Osteoblast (primary cell): ENCODE results near the gene STOML2. TPM values are rescaled to one million over a fixed set of nuclear protein-coding genes. Genes with fewer than 3 reads are reported as not detected.

Experiments
- DNase-seq: peaks from one replicate; pipeline ENCODE4 v3.0.0; 2011; ENCODE audit warnings: low spot score, mixed read lengths; ENCODE audit not compliant: insufficient read length; ENCODE audit errors: missing footprints
- H2AFZ ChIP-seq: 2 replicates; pipeline ENCODE4 v1.6.0; 2011; ENCODE audit warnings: mild to moderate bottlenecking, low read length
- H3K27ac ChIP-seq: 2 replicates; pipeline ENCODE4 v1.5.1; 2011; ENCODE audit warnings: mild to moderate bottlenecking, low read depth, low read length, moderate library complexity
- H3K27me3 ChIP-seq: 2 replicates; pipeline ENCODE4 v1.6.0; 2012; ENCODE audit warnings: mild to moderate bottlenecking, control low read depth, inconsistent platforms, low read length, moderate library complexity; ENCODE audit not compliant: insufficient read depth
- H3K36me3 ChIP-seq: 2 replicates; pipeline ENCODE4 v1.5.1; 2011; ENCODE audit warnings: mild to moderate bottlenecking, low read length, control low read depth, moderate library complexity; ENCODE audit not compliant: insufficient read depth
- H3K4me1 ChIP-seq: 2 replicates; pipeline ENCODE4 v1.5.1; 2011; ENCODE audit warnings: mild to moderate bottlenecking, low read length, control low read depth, moderate library complexity; ENCODE audit not compliant: insufficient read depth
- H3K4me2 ChIP-seq: 2 replicates; pipeline ENCODE4 v1.6.0; 2011; ENCODE audit warnings: mild to moderate bottlenecking, low read length; ENCODE audit not compliant: insufficient read depth
- H3K4me3 ChIP-seq: fragments of 200-600 bp; sonication (generic); 3 replicates; pipeline ENCODE4 v1.5.1; 2012; ENCODE audit warnings: mild to moderate bottlenecking, low read length, inconsistent platforms; ENCODE audit not compliant: insufficient read depth
- H3K79me2 ChIP-seq: 2 replicates; pipeline ENCODE4 v1.6.0; 2012; ENCODE audit warnings: mild to moderate bottlenecking, low read length, control low read depth, inconsistent platforms; ENCODE audit not compliant: insufficient read depth
- H3K9me3 ChIP-seq: 2 replicates; pipeline ENCODE4 v1.5.1; 2011; ENCODE audit warnings: low read depth, low read length, control low read depth
- H4K20me1 ChIP-seq: 2 replicates; pipeline ENCODE4 v1.6.0; 2012; ENCODE audit warnings: mild to moderate bottlenecking, low read length, control low read depth; ENCODE audit not compliant: insufficient read depth
- CTCF ChIP-seq: IDR thresholded peaks from 2 replicates; pipeline ENCODE4 v1.5.1; 2011; ENCODE audit warnings: mild to moderate bottlenecking, low read depth, low read length, moderate library complexity; ENCODE audit errors: extremely low read depth
- total RNA-seq: library from RNA; depleted of rRNA; stranded (reverse); fragments of >200 nt; gene quantifications from 2 replicates; pipeline ENCODE4 v1.2.3, GENCODE V29; 2012

The STOML2 gene
- total RNA-seq, 1 donor = 130 TPM

GRCh38 chr9:35054871-35055644 is 47.9 kb downstream of the STOML2 start:
- Histone ChIP-seq H3K27me3 (no peaks in the 10 kb centered on the region), H3K36me3 (peaks cover 85% of the 10 kb centered on the region), H3K9me3 (no peaks in the 10 kb centered on the region), H4K20me1 (peaks cover 23% of the 10 kb centered on the region), H3K27ac (no peak overlapping the region), H3K79me2 (peaks cover 11% of the 10 kb centered on the region), H3K4me1 (no peaks in the 10 kb centered on the region), H2AFZ (no peak overlapping the region), H3K4me2 (no peak overlapping the region), H3K4me3 (no peak overlapping the region)
- TF ChIP-seq CTCF = no peak
- no peak for DNase-seq

DNA sequence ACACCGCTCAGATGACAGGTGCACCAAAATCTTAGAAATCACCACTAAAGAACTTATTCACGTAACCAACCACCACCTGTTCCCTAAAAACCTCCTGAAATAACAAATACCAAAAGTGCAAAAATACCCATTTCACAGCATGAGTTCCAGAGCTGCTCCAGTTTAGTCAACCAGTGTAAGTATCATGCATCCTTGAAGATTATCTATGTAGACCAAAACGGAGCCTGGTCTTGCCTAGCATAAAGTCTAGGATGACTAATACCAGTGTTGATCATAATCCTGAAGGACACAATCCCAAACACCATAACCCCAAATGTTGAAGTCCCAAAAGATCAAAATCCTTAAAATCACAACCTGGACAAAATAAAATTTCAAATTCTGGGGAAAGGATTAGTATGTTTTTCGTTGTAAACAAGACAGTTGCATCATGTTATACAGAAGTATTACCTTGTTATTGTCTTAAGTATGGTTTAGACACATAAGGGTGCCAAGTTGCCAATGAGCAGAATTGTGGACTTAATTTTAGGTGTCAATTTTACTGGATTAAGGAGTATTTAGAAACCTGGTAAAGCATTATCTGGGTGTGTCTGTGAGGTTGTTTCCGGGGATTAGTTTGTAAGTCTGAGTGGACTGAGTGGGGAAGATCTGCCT is 48.6 kb downstream of the STOML2 start:
- DNase-seq = no peak
- H3K4me3 ChIP-seq = no peak overlapping the region
- H3K9me3 ChIP-seq = no peaks in the 10 kb centered on the region
- H2AFZ ChIP-seq = no peak overlapping the region
- H3K27ac ChIP-seq = no peak overlapping the region
- no peaks in the 10 kb centered on the region for H3K4me1 ChIP-seq
- peaks cover 8% of the 10 kb centered on the region for H3K79me2 ChIP-seq
- H4K20me1 ChIP-seq = peaks cover 17% of the 10 kb centered on the region
- TF ChIP-seq CTCF = no peak
- H3K36me3 ChIP-seq = peaks cover 81% of the 10 kb centered on the region
- H3K27me3 ChIP-seq = no peaks in the 10 kb centered on the region
- H3K4me2 ChIP-seq = no peak overlapping the region

DNA sequence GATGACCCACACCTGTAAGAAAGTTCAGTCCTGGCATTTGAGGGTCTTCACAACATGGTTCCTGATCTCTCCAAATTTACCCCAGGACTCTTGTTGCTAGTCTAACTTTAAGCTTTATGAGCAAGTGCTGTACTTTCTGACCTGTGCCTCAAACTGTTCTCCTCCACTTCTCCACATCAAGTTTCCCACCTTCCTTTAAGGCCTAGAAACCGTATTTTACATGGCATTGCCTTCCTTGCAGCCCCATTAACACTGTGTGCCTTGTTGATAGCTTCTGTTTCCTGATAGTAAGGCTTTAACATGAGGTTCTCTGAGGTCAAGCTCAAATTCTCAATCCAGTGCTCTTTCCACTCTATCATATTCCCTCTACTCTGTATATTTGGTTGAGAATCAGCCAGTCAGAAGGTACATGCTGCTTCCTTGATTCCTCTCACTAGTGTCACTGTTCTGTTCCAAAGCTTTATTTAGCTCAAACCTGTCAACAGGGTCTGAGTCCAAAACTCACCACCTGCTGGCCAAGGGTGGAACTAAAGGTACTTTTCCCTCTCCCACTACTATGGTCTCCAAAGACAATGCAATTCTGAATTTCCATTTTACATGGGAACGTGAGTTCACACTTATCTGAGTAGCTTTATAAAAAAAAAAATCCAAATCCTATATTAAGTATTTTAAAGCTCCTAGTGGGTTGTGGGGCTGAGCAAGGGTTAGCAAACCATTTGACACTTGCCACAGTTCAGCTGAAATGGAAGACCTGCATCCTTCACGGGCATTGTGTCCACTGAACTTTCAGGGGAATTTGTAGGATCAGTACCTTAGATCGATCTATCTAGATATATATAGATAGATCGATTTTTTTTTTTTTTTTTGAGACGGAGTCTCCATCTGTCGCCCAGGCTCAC is 51.6 kb downstream of the STOML2 start:
- no peaks in the 10 kb centered on the region for H3K27me3 ChIP-seq
- peak; percentile 65 for TF ChIP-seq CTCF
- H4K20me1 ChIP-seq = peaks cover 7% of the 10 kb centered on the region
- no peaks in the 10 kb centered on the region for H3K4me1 ChIP-seq
- H3K27ac ChIP-seq = no peak overlapping the region
- no peak for DNase-seq
- H3K9me3 ChIP-seq = no peaks in the 10 kb centered on the region
- H3K36me3 ChIP-seq = peaks cover 63% of the 10 kb centered on the region
- no peak overlapping the region for H2AFZ ChIP-seq
- no peak overlapping the region for H3K4me3 ChIP-seq
- H3K79me2 ChIP-seq = no peaks in the 10 kb centered on the region
- H3K4me2 ChIP-seq = no peak overlapping the region

Other genes starting within 250 kb of the STOML2 start
- under 0.01 TPM in 1 of 2 replicates, not detected in the other for gene PHF24, start 144.8 kb downstream of the STOML2 start, total RNA-seq
- 12.7 and 16.5 TPM in 2 replicates for gene DNAJB5, start 113.4 kb downstream of the STOML2 start, total RNA-seq
- gene VCP, start 30.5 kb downstream of the STOML2 start, total RNA-seq = 241 and 267 TPM in 2 replicates
- gene FANCG, start 23.2 kb downstream of the STOML2 start, total RNA-seq = 10.9 and 11.5 TPM in 2 replicates
- 15.0 and 15.9 TPM in 2 replicates for gene PIGO, start 6.5 kb downstream of the STOML2 start, total RNA-seq
- gene ATOSB, start 12.7 kb upstream of the STOML2 start, total RNA-seq = 31.1 and 32.1 TPM in 2 replicates
- gene UNC13B, start 58.9 kb upstream of the STOML2 start, total RNA-seq = 24.8 and 25.3 TPM in 2 replicates